A549 (cell line): Measurements from ENCODE around the gene FAF1. TPM values are rescaled to one million over a fixed set of nuclear protein-coding genes. Genes with fewer than 3 reads are reported as not detected.
"Not testable (repeated sequence)": the region's sequence is repeated elsewhere in the genome, so short reads cannot be mapped to it uniquely, and the experiment has no call there.

Experiments
- ATAC-seq, 2 experiments: fragments of 200-7000 bp in 1 of 2; fragments of >200 bp in 1 of 2; cut with Nextera tagmentation in 1 of 2; cut with Tn5 transposase in 1 of 2; 3 replicates each; pipeline versions ENCODE4 v1.8.0 to v1.9.1; 2018 to 2020; ENCODE audit warnings: mild to moderate bottlenecking in 1 of 2, moderate library complexity in 1 of 2
- CTCF ChIA-PET: fragments of 300-600 bp; sonication (Branson Sonifier 250); formaldehyde crosslinking; extraction: SDS; loops from one replicate; lab custom pipeline; 2021; ENCODE audit warnings: antibody characterized with exemption, inconsistent platforms; lab: Yijun Ruan, JAX
- POLR2A ChIA-PET: fragments of 350-600 bp; formaldehyde crosslinking; extraction: SDS; loops from one replicate; lab custom pipeline; 2021; ENCODE audit warnings: antibody characterized with exemption, inconsistent platforms; lab: Yijun Ruan, JAX
- DNase-seq, 2 experiments: peaks; one replicate each; pipeline versions ENCODE4 v3.0.0 to v3.0.0-alpha.2; 2011 to 2016; ENCODE audit warnings: low read depth in 1 of 2, low spot score in 1 of 2
- FAIRE-seq: peaks from 2 replicates; lab custom pipeline; 2011; peaks lifted over from hg19 to GRCh38; lab: Jason Lieb, UNC
- H3K27ac ChIP-seq, 2 experiments: fragments of >200 bp; sonication (Bioruptor Twin); formaldehyde crosslinking; 3 replicates each; pipeline ENCODE4 v1.5.1; 2016 to 2017
- H3K4me1 ChIP-seq: fragments of >200 bp; sonication (Bioruptor Twin); formaldehyde crosslinking; 3 replicates; pipeline ENCODE4 v1.6.1; 2016
- H3K4me2 ChIP-seq: fragments of >200 bp; sonication (Bioruptor Twin); formaldehyde crosslinking; 3 replicates; pipeline ENCODE4 v1.6.1; 2016
- H3K4me3 ChIP-seq: fragments of >200 bp; sonication (Bioruptor Twin); formaldehyde crosslinking; 3 replicates; pipeline ENCODE4 v1.5.1; 2016
- H3K9me3 ChIP-seq: fragments of >200 bp; sonication (Bioruptor Twin); formaldehyde crosslinking; 3 replicates; pipeline ENCODE4 v1.6.1; 2016
- BCL3 ChIP-seq: fragments of >200 bp; sonication (Bioruptor Twin); formaldehyde crosslinking; IDR thresholded peaks from 3 replicates; pipeline ENCODE4 v1.6.1; 2016
- BHLHE40 ChIP-seq: IDR thresholded peaks from 2 replicates; pipeline ENCODE4 v1.6.1; 2012; ENCODE audit warnings: low read depth, low read length, inconsistent platforms
- E2F6 ChIP-seq: IDR thresholded peaks from 2 replicates; pipeline ENCODE4 v1.6.1; 2012; ENCODE audit warnings: low read depth, borderline replicate concordance
- ELK1 ChIP-seq: fragments of 150-350 bp; IDR thresholded peaks from 2 replicates; pipeline ENCODE4 v1.6.1; 2014; ENCODE audit warnings: low read depth, mild to moderate bottlenecking, low read length
- EP300 ChIP-seq, 2 experiments: fragments of >200 bp; sonication (Bioruptor Twin); formaldehyde crosslinking; IDR thresholded peaks; 2 replicates in 1 of 2; 3 replicates in 1 of 2; pipeline ENCODE4 v1.6.1; 2016 to 2017
- FOXS1 ChIP-seq: fragments of 250-450 bp; sonication (Bioruptor Pico); IDR thresholded peaks from 2 replicates; pipeline ENCODE4 v1.5.0; 2020; ENCODE audit warnings: mild to moderate bottlenecking, moderate library complexity
- HOXB5 ChIP-seq: fragments of 250-450 bp; sonication (Bioruptor Pico); IDR thresholded peaks from 2 replicates; pipeline ENCODE4 v1.5.0; 2020; ENCODE audit warnings: mild to moderate bottlenecking, moderate library complexity
- JUNB ChIP-seq: fragments of >200 bp; sonication (Bioruptor Twin); formaldehyde crosslinking; IDR thresholded peaks from 2 replicates; pipeline ENCODE4 v1.6.1; 2016
- KDM1A ChIP-seq: fragments of 200-600 bp; sonication (generic); IDR thresholded peaks from 2 replicates; pipeline ENCODE4 v1.6.1; 2016; ENCODE audit warnings: low read depth, mild to moderate bottlenecking
- MYC ChIP-seq: IDR thresholded peaks from 2 replicates; pipeline ENCODE4 v1.6.1; 2012; ENCODE audit warnings: mild to moderate bottlenecking, inconsistent platforms, low read length, improper control_type of control experiment, borderline replicate concordance
- RAD21 ChIP-seq, 2 experiments: fragments of >200 bp in 1 of 2; sonication (Bioruptor Twin) in 1 of 2; formaldehyde crosslinking in 1 of 2; IDR thresholded peaks in 1 of 2; conservative IDR thresholded peaks in 1 of 2; 2 replicates in 1 of 2; 3 replicates in 1 of 2; pipeline ENCODE4 v1.6.1; 2012 to 2018; ENCODE audit warnings: inconsistent platforms in 1 of 2
- RFX5 ChIP-seq: fragments of 450-650 bp; IDR thresholded peaks from 2 replicates; pipeline ENCODE4 v1.7.1; 2014; ENCODE audit warnings: antibody characterized with exemption, mild to moderate bottlenecking, moderate library complexity
- SMC3 ChIP-seq: fragments of >200 bp; sonication (Bioruptor Twin); formaldehyde crosslinking; IDR thresholded peaks from 3 replicates; pipeline ENCODE4 v1.6.1; 2018; ENCODE audit warnings: inconsistent platforms
- TP53 ChIP-seq: fragments of 250-450 bp; sonication (Bioruptor Pico); IDR thresholded peaks from 2 replicates; pipeline ENCODE4 v1.5.0; 2021; ENCODE audit warnings: mild to moderate bottlenecking, moderate library complexity
- ZC3H11A ChIP-seq: fragments of 450-650 bp; IDR thresholded peaks from 2 replicates; pipeline ENCODE4 v1.6.1; 2014; ENCODE audit warnings: antibody characterized with exemption, mild to moderate bottlenecking
- ZSCAN20 ChIP-seq: fragments of 250-450 bp; sonication (Bioruptor Pico); IDR thresholded peaks from 2 replicates; pipeline ENCODE4 v1.8.0; 2022; ENCODE audit warnings: mild to moderate bottlenecking, moderate library complexity
- WGBS: methylation state at CpG from one replicate; pipeline ENCODE4 v1.1.6; 2017; ENCODE audit errors: missing lambda C conversion rate; 5-methylcytosine and 5-hydroxymethylcytosine counted together
- polyA plus RNA-seq, 4 experiments: library from polyadenylated mRNA; depleted of rRNA in 3 of 4; stranded (reverse); fragments of >200 nt; fragmentation: RNase III in 1 of 4; extraction: RNeasy Plus Mini Kit Qiagen cat#74134 plus additional on column Dnase treatment in 1 of 4; gene quantifications; 2 replicates in 3 of 4; 3 replicates in 1 of 4; pipeline ENCODE4 v1.2.3, GENCODE V29; 2011 to 2017
- TF ChIP-seq, protein P1 (sequence below): fragments of >200 bp; sonication (Bioruptor Twin); formaldehyde crosslinking; IDR thresholded peaks from 2 replicates; pipeline ENCODE4 v1.6.1; 2016
- TF ChIP-seq, protein P2 (sequence below): fragments of 450-650 bp; IDR thresholded peaks from 2 replicates; pipeline ENCODE4 v1.6.1; 2014; ENCODE audit warnings: antibody characterized with exemption

The FAF1 gene
- polyA plus RNA-seq, 2 of the 4 experiments (the other 2 are of a cell fraction): 31.7 to 46.2 TPM

DNA sequence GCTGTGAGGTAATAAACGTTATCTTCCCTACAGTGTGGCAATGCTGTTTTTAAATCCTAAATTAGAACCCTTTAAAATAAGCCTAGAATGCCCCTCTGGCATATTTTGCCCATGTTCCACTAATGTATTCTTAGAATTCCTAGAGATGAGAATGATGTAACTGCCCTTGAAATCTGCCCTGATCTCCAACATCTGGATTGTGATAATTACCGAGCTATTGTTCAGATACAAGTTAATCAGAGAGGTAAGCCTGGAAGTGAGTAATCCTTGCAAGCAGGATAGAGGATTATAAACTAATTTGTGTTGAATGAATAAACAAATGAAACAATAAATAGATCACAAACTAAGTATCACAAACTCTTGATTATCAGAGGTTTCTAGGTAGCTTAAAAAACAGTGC, 429.0 kb downstream of the FAF1 start:
- 81% methylated on average over 2 of the region's 2 CpGs for WGBS
- Histone ChIP-seq H3K4me1 (no peaks in the 10 kb centered on the region), H3K9me3 (no peaks in the 10 kb centered on the region)
- no peak for FAIRE-seq
- TF ChIP-seq MYC (no peak), ELK1 (no peak), ZSCAN20 (CRISPR knock-in tag) (no peak), FOXS1 (CRISPR knock-in tag) (no peak), JUNB (no peak), RFX5 (no peak), RAD21 (conservative IDR thresholded peaks at IDR 0.05 in 1 of 2, IDR thresholded peaks at IDR 0.05 in 1 of 2) (no peak), BCL3 (no peak)
- TF ChIP-seq, protein P1, sequence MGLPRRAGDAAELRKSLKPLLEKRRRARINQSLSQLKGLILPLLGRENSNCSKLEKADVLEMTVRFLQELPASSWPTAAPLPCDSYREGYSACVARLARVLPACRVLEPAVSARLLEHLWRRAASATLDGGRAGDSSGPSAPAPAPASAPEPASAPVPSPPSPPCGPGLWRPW: no peak
- TF ChIP-seq, all 56 proteins: peak for 0
- DNase-seq: no peak
- POLR2A ChIA-PET: no interaction called here
- CTCF ChIA-PET: no interaction called here
- ATAC-seq: no peak
- H3K4me2 ChIP-seq: no peak overlapping the region
- H3K4me3 ChIP-seq: no peak overlapping the region
- no peak overlapping the region for H3K27ac ChIP-seq

DNA sequence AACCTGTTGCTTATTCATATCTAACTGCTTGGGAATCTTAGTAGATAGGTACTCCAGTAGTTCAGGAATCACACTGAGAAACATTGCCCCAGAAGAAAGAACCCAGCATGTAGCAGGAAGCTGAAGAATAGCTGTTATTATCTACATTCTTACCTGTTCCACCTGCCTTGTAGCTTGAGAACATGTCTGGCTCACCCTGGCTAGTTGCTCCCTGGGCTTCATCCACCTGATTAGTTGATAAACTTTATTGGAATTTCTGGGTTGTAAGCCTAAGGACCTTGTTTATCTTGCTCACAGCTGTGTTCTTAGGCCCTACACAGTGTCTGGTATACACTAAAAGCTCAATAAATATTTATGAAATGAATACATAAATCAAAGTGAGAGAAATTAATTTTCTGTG, 430.6 kb downstream of the FAF1 start:
- ChIA-PET POLR2A (no interaction called here), CTCF (no interaction called here)
- no peaks in the 10 kb centered on the region for H3K9me3 ChIP-seq
- H3K4me3 ChIP-seq: no peak overlapping the region
- H3K27ac ChIP-seq: no peak overlapping the region
- ATAC-seq (no peak), FAIRE-seq (no peak), DNase-seq (no peak)
- no peaks in the 10 kb centered on the region for H3K4me1 ChIP-seq
- TF ChIP-seq TP53 (CRISPR knock-in tag) (no peak), RFX5 (no peak), ZSCAN20 (CRISPR knock-in tag) (no peak), SMC3 (no peak), ZC3H11A (no peak)
- no peak overlapping the region for H3K4me2 ChIP-seq

GRCh38 chr1:50527987-50528320, 432.1 kb downstream of the FAF1 start:
- DNase-seq, CTCF ChIA-PET, H3K4me2 ChIP-seq, H3K4me1 ChIP-seq, POLR2A ChIA-PET, H3K27ac ChIP-seq, H3K4me3 ChIP-seq, ATAC-seq, H3K9me3 ChIP-seq, FAIRE-seq: not testable (repeated sequence)
- WGBS: 92% methylated on average over 3 of the region's 3 CpGs

DNA sequence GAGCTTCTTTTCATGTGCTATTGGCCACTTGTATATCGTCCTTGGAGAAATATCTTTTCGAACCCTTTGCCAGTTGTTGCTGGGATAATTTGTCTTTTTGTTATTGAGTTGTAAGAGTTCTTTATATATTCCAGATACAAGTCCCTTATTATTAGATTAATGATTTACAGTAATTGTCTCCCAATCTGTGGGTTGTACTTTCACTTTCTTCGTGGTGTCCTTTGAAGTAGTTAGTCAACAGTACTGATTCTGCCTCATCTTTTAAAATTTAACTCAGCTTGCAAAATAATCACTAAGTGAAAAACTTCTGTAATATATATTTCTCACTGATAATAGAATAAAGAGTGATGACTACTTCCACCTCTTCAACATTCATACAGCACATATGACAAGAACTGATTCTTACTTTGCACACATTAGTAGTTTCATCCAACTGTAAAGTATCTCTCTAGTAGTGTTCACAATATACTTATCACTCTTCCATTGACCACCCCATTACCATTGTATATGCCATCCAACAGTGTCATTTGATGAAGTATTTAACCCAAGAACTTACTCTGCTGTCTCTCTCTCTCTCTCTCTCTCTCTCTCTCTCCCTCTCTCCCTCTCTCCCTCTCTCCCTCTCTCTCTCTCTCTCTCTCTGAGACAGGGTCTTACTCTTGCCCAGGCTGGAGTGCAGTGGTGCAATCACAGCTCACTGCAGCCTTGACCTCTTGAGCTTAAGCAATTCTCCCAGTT, 432.6 kb downstream of the FAF1 start:
- Histone ChIP-seq H3K4me3 (no peak overlapping the region), H3K27ac (no peak overlapping the region), H3K4me2 (no peak overlapping the region), H3K9me3 (no peaks in the 10 kb centered on the region), H3K4me1 (no peaks in the 10 kb centered on the region)
- no peak for ATAC-seq
- CTCF ChIA-PET: no interaction called here
- TF ChIP-seq ELK1 (no peak), E2F6 (no peak), BHLHE40 (no peak), KDM1A (no peak), HOXB5 (CRISPR knock-in tag) (no peak), EP300 (IDR thresholded peaks at IDR 0.05) (no peak)
- TF ChIP-seq, protein P2, sequence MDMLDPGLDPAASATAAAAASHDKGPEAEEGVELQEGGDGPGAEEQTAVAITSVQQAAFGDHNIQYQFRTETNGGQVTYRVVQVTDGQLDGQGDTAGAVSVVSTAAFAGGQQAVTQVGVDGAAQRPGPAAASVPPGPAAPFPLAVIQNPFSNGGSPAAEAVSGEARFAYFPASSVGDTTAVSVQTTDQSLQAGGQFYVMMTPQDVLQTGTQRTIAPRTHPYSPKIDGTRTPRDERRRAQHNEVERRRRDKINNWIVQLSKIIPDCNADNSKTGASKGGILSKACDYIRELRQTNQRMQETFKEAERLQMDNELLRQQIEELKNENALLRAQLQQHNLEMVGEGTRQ: no peak
- TF ChIP-seq, all 56 proteins: peak for 0
- no peak for FAIRE-seq
- POLR2A ChIA-PET: no interaction called here
- no peak for DNase-seq
- 80% methylated on average over 3 of the region's 3 CpGs for WGBS
